ENCODE measurements around the gene CUX1. TPM values are rescaled to one million over a fixed set of nuclear protein-coding genes. Genes with fewer than 3 reads are reported as not detected.

Gene CUX1
- total RNA-seq, 2 donors from 2014 or later, result 87.6 to 120 TPM

- no peak for DNase-seq (ENCODE audit: low spot score)
- intact Hi-C loops (cut with DNase I), result no loop called here
Measured at GRCh38 chr7:102089175-102090098, 272.0 kb downstream of the CUX1 start.

GRCh38 chr7:102093599-102094315 lies 276.3 kb downstream of the CUX1 start:
- no peak for DNase-seq (ENCODE audit: low spot score)

GRCh38 chr7:102094316-102094650 lies 276.9 kb downstream of the CUX1 start:
- DNase-seq (ENCODE audit: low spot score), result no peak

More at GRCh38 chr7:102093599-102094315, 276.3 kb downstream of the CUX1 start:
- intact Hi-C loops (cut with DNase I), result no loop called here

GRCh38 chr7:102095321-102096011 lies 278.0 kb downstream of the CUX1 start:
- intact Hi-C loops (cut with DNase I), result no loop called here
- DNase-seq (ENCODE audit: low spot score), result no peak

More at GRCh38 chr7:102094316-102094650, 276.9 kb downstream of the CUX1 start:
- intact Hi-C loops (cut with DNase I), result no loop called here

GRCh38 chr7:102096012-102096332 lies 278.5 kb downstream of the CUX1 start:
- DNase-seq (ENCODE audit: low spot score), result no peak

GRCh38 chr7:102096706-102097427 lies 279.4 kb downstream of the CUX1 start:
- intact Hi-C loops (cut with DNase I), result no loop called here
- no peak for DNase-seq (ENCODE audit: low spot score)

More at GRCh38 chr7:102096012-102096332, 278.5 kb downstream of the CUX1 start:
- intact Hi-C loops (cut with DNase I), result no loop called here

GRCh38 chr7:102097601-102098161 lies 280.3 kb downstream of the CUX1 start:
- intact Hi-C loops (cut with DNase I), result no loop called here
- no peak for DNase-seq (ENCODE audit: low spot score)

- DNase-seq (ENCODE audit: low spot score), result no peak
- intact Hi-C loops (cut with DNase I), result no loop called here
Measured at GRCh38 chr7:102098986-102099385, 281.6 kb downstream of the CUX1 start.

GRCh38 chr7:102099474-102099873 lies 282.0 kb downstream of the CUX1 start:
- DNase-seq (ENCODE audit: low spot score), result no peak
- intact Hi-C loops (cut with DNase I), result no loop called here

- no peak for DNase-seq (ENCODE audit: low spot score)
- intact Hi-C loops (cut with DNase I), result no loop called here
Measured at GRCh38 chr7:102101111-102101551, 283.7 kb downstream of the CUX1 start.

GRCh38 chr7:102101926-102102325 lies 284.5 kb downstream of the CUX1 start:
- intact Hi-C loops (cut with DNase I), result no loop called here
- no peak for DNase-seq (ENCODE audit: low spot score)

- DNase-seq (ENCODE audit: low spot score), result no peak
- intact Hi-C loops (cut with DNase I), result no loop called here
Measured at GRCh38 chr7:102103027-102103372, 285.6 kb downstream of the CUX1 start.

GRCh38 chr7:102104245-102104644 lies 286.8 kb downstream of the CUX1 start:
- no peak for DNase-seq (ENCODE audit: low spot score)
- intact Hi-C loops (cut with DNase I), result no loop called here

GRCh38 chr7:102106625-102107024 lies 289.2 kb downstream of the CUX1 start:
- no peak for DNase-seq (ENCODE audit: low spot score)
- intact Hi-C loops (cut with DNase I), result no loop called here

- intact Hi-C loops (cut with DNase I), result no loop called here
- DNase-seq (ENCODE audit: low spot score), result no peak
Measured at GRCh38 chr7:102107474-102108104, 290.2 kb downstream of the CUX1 start.

GRCh38 chr7:102111061-102112041 lies 293.9 kb downstream of the CUX1 start:
- DNase-seq (ENCODE audit: low spot score), result no peak
- intact Hi-C loops (cut with DNase I), result no loop called here

GRCh38 chr7:102115181-102115580 lies 297.8 kb downstream of the CUX1 start:
- DNase-seq (ENCODE audit: low spot score), result no peak
- intact Hi-C loops (cut with DNase I), result no loop called here

- DNase-seq (ENCODE audit: low spot score), result no peak
- intact Hi-C loops (cut with DNase I), result no loop called here
Measured at GRCh38 chr7:102115931-102116330, 298.5 kb downstream of the CUX1 start.
